Fibroblast of the aortic adventitia (primary cell): ENCODE measurements around the gene GADD45B. TPM values are rescaled to one million over a fixed set of nuclear protein-coding genes. Genes with fewer than 3 reads are reported as not detected.
A peak's percentile ranks its signal among the peaks of the same experiment; 100 is the strongest.
"Not testable (repeated sequence)": the region's sequence is repeated elsewhere in the genome, so short reads cannot be mapped to it uniquely, and the experiment has no call there.

Source experiments
- DNase-seq: peaks from one replicate; pipeline ENCODE4 v3.0.0-alpha.2; 2010; ENCODE audit warnings: low read depth
- H3K4me3 ChIP-seq: 2 replicates; pipeline ENCODE4 v1.5.1; 2011; ENCODE audit warnings: low read depth, mild to moderate bottlenecking, control low read depth, low read length, moderate library complexity
- CTCF ChIP-seq: IDR thresholded peaks from 2 replicates; pipeline ENCODE4 v1.5.1; 2011; ENCODE audit warnings: mild to moderate bottlenecking, low read length, control low read depth, inconsistent platforms; ENCODE audit not compliant: insufficient read depth
- total RNA-seq: library from RNA; depleted of rRNA; stranded (reverse); fragments of >200 nt; gene quantifications from 2 replicates; pipeline ENCODE4 v1.2.3, GENCODE V29; 2012; ENCODE audit warnings: low replicate concordance

The GADD45B gene
- total RNA-seq, 1 donor = 14.3 TPM

- H3K4me3 ChIP-seq = no peak overlapping the region
- TF ChIP-seq CTCF = no peak
- no peak for DNase-seq
Measured at GRCh38 chr19:2453431-2454025, 22.4 kb upstream of the GADD45B start.

- TF ChIP-seq CTCF = no peak
- H3K4me3 ChIP-seq = no peak overlapping the region
- DNase-seq = no peak
Measured at GRCh38 chr19:2454199-2454961, 21.5 kb upstream of the GADD45B start.

- no peak for TF ChIP-seq CTCF
- DNase-seq = no peak
- peak overlapping the region; percentile 78 for H3K4me3 ChIP-seq
Measured at GRCh38 chr19:2454962-2455850, 20.7 kb upstream of the GADD45B start.

GRCh38 chr19:2455851-2456570 lies 19.9 kb upstream of the GADD45B start:
- TF ChIP-seq CTCF = no peak
- DNase-seq = no peak
- peak overlapping the region; percentile 78 for H3K4me3 ChIP-seq

- no peak for TF ChIP-seq CTCF
- DNase-seq = no peak
Measured at GRCh38 chr19:2457394-2458037, 18.4 kb upstream of the GADD45B start.

GRCh38 chr19:2458054-2458453 lies 17.9 kb upstream of the GADD45B start:
- no peak overlapping the region for H3K4me3 ChIP-seq
- TF ChIP-seq CTCF = no peak
- DNase-seq = no peak

More at GRCh38 chr19:2457394-2458037, 18.4 kb upstream of the GADD45B start:
- H3K4me3 ChIP-seq = peak overlapping the region; percentile 51

- not testable (repeated sequence) for DNase-seq, H3K4me3 ChIP-seq
Measured at GRCh38 chr19:2458776-2459175, 17.2 kb upstream of the GADD45B start.
